IMR-90 (cell line): ENCODE measurements around the gene MYADML2. TPM values are rescaled to one million over a fixed set of nuclear protein-coding genes. Genes with fewer than 3 reads are reported as not detected.

Experiments used
- ATAC-seq: fragments of 200-7000 bp; cut with Tn5 transposase; 2 replicates; pipeline ENCODE4 v1.9.1; 2020; ENCODE audit warnings: low read depth, mild to moderate bottlenecking, moderate library complexity
- BruUV-seq: library from RNA; stranded (reverse); fragments of 400-500 nt; replicated peaks from 2 replicates; lab custom pipeline; 2021; lab: Mats Ljungman, UMichigan
- CTCF ChIA-PET: fragments of 300-600 bp; formaldehyde crosslinking; extraction: SDS; loops from one replicate; lab custom pipeline; 2021; ENCODE audit warnings: antibody characterized with exemption; lab: Yijun Ruan, JAX
- POLR2A ChIA-PET: fragments of 300-600 bp; sonication (Branson Sonifier 250); formaldehyde crosslinking; loops from one replicate; lab custom pipeline; 2022; ENCODE audit warnings: antibody characterized with exemption; ENCODE audit not compliant: unreplicated experiment; lab: Charles Lee
- DNase-seq: peaks from one replicate; pipeline ENCODE4 v3.0.0; 2013
- H2AFZ ChIP-seq: replicated peaks from 2 replicates; pipeline ENCODE3; 2013; ENCODE audit warnings: low read length, mild to moderate bottlenecking; ENCODE audit not compliant: poor library complexity
- H2AK5ac ChIP-seq: 2 replicates; pipeline ENCODE4 v1.6.1; 2013; ENCODE audit warnings: low read depth, low read length, inconsistent platforms
- H2AK9ac ChIP-seq: replicated peaks from 2 replicates; pipeline ENCODE3; 2013; ENCODE audit warnings: mild to moderate bottlenecking, low read depth, low read length, moderate library complexity; ENCODE audit not compliant: poor library complexity
- H2BK120ac ChIP-seq: 2 replicates; pipeline ENCODE4 v1.6.1; 2013; ENCODE audit warnings: low read depth, low read length, inconsistent platforms
- H2BK15ac ChIP-seq: 3 replicates; pipeline ENCODE4 v1.6.1; 2013; ENCODE audit warnings: low read depth, low read length, inconsistent platforms
- H2BK20ac ChIP-seq: 2 replicates; pipeline ENCODE4 v1.6.1; 2013; ENCODE audit warnings: low read depth, mild to moderate bottlenecking, inconsistent platforms, low read length, moderate library complexity
- H2BK5ac ChIP-seq: 2 replicates; pipeline ENCODE4 v1.6.1; 2013; ENCODE audit warnings: mild to moderate bottlenecking, low read depth, low read length, inconsistent platforms; ENCODE audit not compliant: poor library complexity, severe bottlenecking
- H3K14ac ChIP-seq: replicated peaks from 2 replicates; pipeline ENCODE4 v1.6.1; 2013; ENCODE audit warnings: low read depth, low read length, inconsistent platforms
- H3K18ac ChIP-seq: 2 replicates; pipeline ENCODE4 v1.6.1; 2013; ENCODE audit warnings: low read depth, low read length, control low read depth
- H3K23ac ChIP-seq: 2 replicates; pipeline ENCODE4 v1.6.1; 2013; ENCODE audit warnings: low read depth, low read length, inconsistent platforms
- H3K27ac ChIP-seq: 2 replicates; pipeline ENCODE4 v1.5.1; 2013; ENCODE audit warnings: mild to moderate bottlenecking, control low read depth, low read length; ENCODE audit not compliant: insufficient read depth
- H3K27me3 ChIP-seq: 2 replicates; pipeline ENCODE4 v1.6.1; 2013; ENCODE audit warnings: low read length; ENCODE audit not compliant: control insufficient read depth, insufficient read depth
- H3K36me3 ChIP-seq: 2 replicates; pipeline ENCODE4 v1.6.1; 2013; ENCODE audit warnings: low read length, mixed read lengths; ENCODE audit not compliant: control insufficient read depth, insufficient read depth
- H3K4ac ChIP-seq: 2 replicates; pipeline ENCODE4 v1.6.1; 2013; ENCODE audit warnings: low read depth, low read length, inconsistent platforms
- H3K4me1 ChIP-seq: 2 replicates; pipeline ENCODE4 v1.6.1; 2013; ENCODE audit warnings: low read length, mixed read lengths; ENCODE audit not compliant: control insufficient read depth, insufficient read depth
- H3K4me2 ChIP-seq: 2 replicates; pipeline ENCODE4 v1.6.1; 2013; ENCODE audit warnings: low read depth, mild to moderate bottlenecking, control low read depth, low read length, moderate library complexity
- H3K4me3 ChIP-seq: 2 replicates; pipeline ENCODE4 v1.5.1; 2013; ENCODE audit warnings: low read depth, mild to moderate bottlenecking, control low read depth, low read length, moderate library complexity; ENCODE audit not compliant: insufficient read depth
- H3K56ac ChIP-seq: 2 replicates; pipeline ENCODE4 v1.6.1; 2013; ENCODE audit warnings: low read length, inconsistent platforms; ENCODE audit not compliant: insufficient read depth; ENCODE audit errors: extremely low read depth
- H3K79me1 ChIP-seq, 2 experiments: 2 replicates each; pipeline ENCODE4 v1.6.1; 2013; ENCODE audit warnings: low read length in 2 of 2, inconsistent platforms in 1 of 2, low read depth in 1 of 2
- H3K9ac ChIP-seq: 2 replicates; pipeline ENCODE4 v1.6.1; 2013; ENCODE audit warnings: low read depth, low read length, control low read depth
- H3K9me1 ChIP-seq: 2 replicates; pipeline ENCODE4 v1.6.1; 2013; ENCODE audit warnings: low read length, inconsistent platforms; ENCODE audit not compliant: insufficient read depth
- H3K9me3 ChIP-seq: 2 replicates; pipeline ENCODE4 v1.6.1; 2013; ENCODE audit warnings: low read length; ENCODE audit not compliant: control insufficient read depth, insufficient read depth
- H4K20me1 ChIP-seq: 2 replicates; pipeline ENCODE4 v1.6.1; 2013; ENCODE audit warnings: low read length, inconsistent platforms; ENCODE audit not compliant: insufficient read depth
- H4K5ac ChIP-seq: 2 replicates; pipeline ENCODE4 v1.6.1; 2013; ENCODE audit warnings: mild to moderate bottlenecking, low read depth, low read length, control low read depth
- H4K8ac ChIP-seq, 2 experiments: 2 replicates each; pipeline ENCODE4 v1.6.1; 2013; ENCODE audit warnings: low read depth in 2 of 2, low read length in 2 of 2, control low read depth in 1 of 2, inconsistent platforms in 1 of 2
- H4K91ac ChIP-seq: 2 replicates; pipeline ENCODE4 v1.6.1; 2013; ENCODE audit warnings: low read depth, low read length, inconsistent platforms; ENCODE audit not compliant: insufficient read depth
- CEBPB ChIP-seq: IDR thresholded peaks from 2 replicates; pipeline ENCODE4 v1.6.1; 2012; ENCODE audit warnings: low read depth, low read length, improper control_type of control experiment
- MAFK ChIP-seq: IDR thresholded peaks from 2 replicates; pipeline ENCODE4 v1.6.1; 2012; ENCODE audit warnings: low read depth, low read length, improper control_type of control experiment
- MXI1 ChIP-seq: IDR thresholded peaks from 2 replicates; pipeline ENCODE4 v1.6.1; 2012; ENCODE audit warnings: low read depth, mild to moderate bottlenecking, low read length, moderate library complexity, borderline replicate concordance
- POLR2A ChIP-seq: IDR thresholded peaks from 2 replicates; pipeline ENCODE4 v1.6.1; 2012; ENCODE audit warnings: mild to moderate bottlenecking, low read depth, low read length
- RAD21 ChIP-seq: IDR thresholded peaks from 2 replicates; pipeline ENCODE4 v1.6.1; 2012; ENCODE audit warnings: low read length, improper control_type of control experiment
- RFX5 ChIP-seq: IDR thresholded peaks from 2 replicates; pipeline ENCODE4 v1.8.0; 2012; ENCODE audit warnings: low read depth, mild to moderate bottlenecking, low read length, moderate library complexity
- WGBS, 2 experiments: methylation state at CpG; one replicate each; pipeline versions ENCODE4 v1.1.5 to v1.1.7; 2013; ENCODE audit warnings: missing lambda C conversion rate in 2 of 2; ENCODE audit not compliant: insufficient read length in 1 of 2; ENCODE audit errors: extremely low coverage in 2 of 2; 5-methylcytosine and 5-hydroxymethylcytosine counted together
- dilution Hi-C: fragments of 300-500 bp; cut with HindIII; formaldehyde crosslinking; loops from one replicate; pipeline ENCODE4 v1.14.3; 2018; ENCODE audit warnings: low sequenced_read_pairs; ENCODE audit not compliant: unreplicated experiment
- in situ Hi-C: fragments of 300-500 bp; cut with MboI; formaldehyde crosslinking; loops from 3 replicates; pipeline ENCODE4 v1.14.3; 2019; ENCODE audit warnings: low sequenced_read_pairs, inconsistent platforms, mixed read lengths
- intact Hi-C: fragments of 100-400 bp; cut with micrococcal nuclease; formaldehyde crosslinking; loops from 2 replicates; pipeline ENCODE4 v1.10.0; 2022
- polyA plus RNA-seq, 3 experiments: library from polyadenylated mRNA; depleted of rRNA; stranded (reverse); fragments of >200 nt; gene quantifications; 2 replicates each; pipeline ENCODE4 v1.2.3, GENCODE V29; 2012; ENCODE audit warnings: low replicate concordance in 1 of 3
- total RNA-seq: library from RNA; depleted of rRNA; stranded (reverse); fragments of >200 nt; gene quantifications from 2 replicates; pipeline ENCODE4 v1.2.3, GENCODE V29; 2012
- TF ChIP-seq, protein P1 (sequence below): fragments of 150-350 bp; IDR thresholded peaks from 2 replicates; pipeline ENCODE4 v1.6.1; 2017; ENCODE audit warnings: mild to moderate bottlenecking, antibody characterized with exemption, low read length, low read depth

Gene MYADML2
- total and polyA plus RNA-seq, 2 of the 4 experiments (the other 2 are of a cell fraction), result not detected

DNA sequence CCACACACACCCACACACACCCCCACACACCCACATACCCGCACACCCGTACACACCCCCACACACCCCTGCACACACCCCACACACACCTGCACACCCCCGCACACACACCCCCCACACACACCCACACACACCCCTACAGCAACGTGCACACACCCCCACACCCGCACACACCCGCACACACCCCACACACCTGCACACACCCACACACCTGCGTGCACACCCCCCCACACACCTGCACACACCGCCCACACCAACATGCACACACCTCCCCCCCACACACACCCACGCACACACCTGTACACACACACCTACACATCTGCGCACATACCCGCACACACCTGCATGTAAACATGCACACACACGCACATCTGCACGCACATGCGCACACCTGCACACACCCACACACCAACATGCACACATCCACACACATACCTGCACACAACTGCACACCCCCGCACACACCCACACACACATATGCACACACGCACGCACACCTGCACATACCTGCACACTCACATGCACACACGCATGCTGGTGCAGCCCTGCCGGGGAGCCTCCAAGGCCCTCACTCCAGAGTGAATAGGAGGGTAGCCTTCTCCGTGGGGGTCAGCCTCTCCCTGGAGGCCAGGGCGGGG, 37.9 kb upstream of the MYADML2 start:
- Histone ChIP-seq H3K27ac (no peak overlapping the region), H3K9ac (no peak overlapping the region), H4K91ac (no peak overlapping the region), H2BK120ac (no peak overlapping the region), H3K36me3 (peaks cover 39% of the 10 kb centered on the region), H2AK9ac (no peak overlapping the region), H3K27me3 (no peaks in the 10 kb centered on the region), H3K4me1 (no peaks in the 10 kb centered on the region), H3K14ac (no peak overlapping the region), H3K9me3 (no peaks in the 10 kb centered on the region), H2BK5ac (no peak overlapping the region), H2AK5ac (no peak overlapping the region), H4K8ac (no peak overlapping the region), H3K23ac (no peak overlapping the region), H2AFZ (no peak overlapping the region), H2BK20ac (no peak overlapping the region), H4K20me1 (no peaks in the 10 kb centered on the region), H3K4ac (no peak overlapping the region), H3K56ac (no peak overlapping the region), H3K9me1 (no peaks in the 10 kb centered on the region), H2BK15ac (no peak overlapping the region), H3K79me1 (peaks cover 0 to 16% of the 10 kb centered on the region in 2 experiments; a peak in 3 of 4 replicates), H4K5ac (no peak overlapping the region), H3K4me3 (no peak overlapping the region), H3K4me2 (no peak overlapping the region), H3K18ac (no peak overlapping the region)
- ChIA-PET POLR2A (no interaction called here), CTCF (interaction anchor here (0.6 kb wide), 1 partner anchor 9 kb away, joined by 4 read pairs; no protein-coding TSS in a partner anchor)
- intact Hi-C loops (no loop called here), in situ Hi-C loops (no loop called here), dilution Hi-C loops (no loop called here)
- no peak for DNase-seq
- 100% methylated on average over 10 of the region's 21 CpGs; no CpG with 5 or more reads in 1 of the 2 experiments for WGBS, 2 experiments
- no TSS peak for BruUV-seq
- no peak for ATAC-seq
- TF ChIP-seq RAD21, result no peak
- no peak for TF ChIP-seq RFX5
- TF ChIP-seq, protein P1, sequence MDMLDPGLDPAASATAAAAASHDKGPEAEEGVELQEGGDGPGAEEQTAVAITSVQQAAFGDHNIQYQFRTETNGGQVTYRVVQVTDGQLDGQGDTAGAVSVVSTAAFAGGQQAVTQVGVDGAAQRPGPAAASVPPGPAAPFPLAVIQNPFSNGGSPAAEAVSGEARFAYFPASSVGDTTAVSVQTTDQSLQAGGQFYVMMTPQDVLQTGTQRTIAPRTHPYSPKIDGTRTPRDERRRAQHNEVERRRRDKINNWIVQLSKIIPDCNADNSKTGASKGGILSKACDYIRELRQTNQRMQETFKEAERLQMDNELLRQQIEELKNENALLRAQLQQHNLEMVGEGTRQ, result no peak
- TF ChIP-seq MAFK, result no peak
- TF ChIP-seq POLR2A, result no peak
- no peak for TF ChIP-seq MXI1
- TF ChIP-seq CEBPB, result no peak
